ENCODE results near the gene CAPZA2.

CAPZA2 gene

DNA sequence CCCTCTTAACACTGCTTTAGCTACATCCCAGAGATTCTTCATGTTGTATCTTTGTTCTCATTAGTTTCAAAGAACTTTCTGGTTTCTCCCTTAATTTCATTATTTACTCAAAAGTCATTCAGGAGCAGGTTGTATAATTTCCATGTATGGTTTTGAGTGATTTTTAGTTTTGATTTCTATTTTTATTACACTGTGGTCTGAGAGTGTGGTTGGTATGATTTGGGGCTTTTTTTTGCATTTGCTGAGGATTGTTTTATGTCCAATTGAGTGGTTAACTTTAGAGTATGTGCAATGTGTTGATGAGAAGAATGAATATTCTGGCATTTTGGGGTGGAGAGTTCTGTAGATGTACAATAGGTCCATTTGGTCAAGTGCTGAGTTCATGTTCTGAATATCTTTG is 37.9 kb upstream of the CAPZA2 start:
- no peak for DNase-seq
- intact Hi-C loops (cut with DNase I; ENCODE audit: low total_unique reads), result no loop called here
- H3K27ac ChIP-seq, result no peak overlapping the region
- H3K4me3 ChIP-seq, result no peak overlapping the region
- TF ChIP-seq CTCF (IDR thresholded peaks at IDR 0.05), result no peak
- H3K4me1 ChIP-seq, result no peaks in the 10 kb centered on the region
- H3K9me3 ChIP-seq, result no peaks in the 10 kb centered on the region
- H3K36me3 ChIP-seq, result no peaks in the 10 kb centered on the region
- H3K27me3 ChIP-seq, result no peaks in the 10 kb centered on the region

DNA sequence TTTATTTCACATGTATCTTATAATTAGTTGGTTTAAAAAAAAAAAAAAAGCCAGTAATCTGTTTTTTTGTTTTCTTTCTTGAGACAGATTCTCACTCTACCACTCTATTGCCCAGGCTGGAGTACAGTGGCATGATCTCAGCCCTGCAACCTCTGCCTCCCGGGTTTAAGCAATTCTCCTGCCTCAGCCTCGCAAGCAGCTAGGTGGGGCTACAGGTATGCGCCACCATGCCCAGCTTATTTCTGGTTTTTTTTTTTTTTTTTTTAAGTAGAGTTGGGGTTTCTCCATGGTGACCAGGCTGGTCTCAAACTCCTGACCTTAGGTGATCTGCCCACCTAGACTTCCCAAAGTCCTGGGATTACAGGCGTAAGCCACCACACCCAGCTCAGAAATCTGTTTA is 34.1 kb upstream of the CAPZA2 start:
- TF ChIP-seq CTCF (IDR thresholded peaks at IDR 0.05), result no peak
- no peak for DNase-seq
- Histone ChIP-seq H3K9me3 (no peaks in the 10 kb centered on the region), H3K27ac (no peak overlapping the region), H3K4me3 (no peak overlapping the region), H3K36me3 (no peaks in the 10 kb centered on the region), H3K27me3 (no peaks in the 10 kb centered on the region), H3K4me1 (no peaks in the 10 kb centered on the region)
- intact Hi-C loops (cut with DNase I; ENCODE audit: low total_unique reads), result no loop called here

GRCh38 chr7:116829041-116829440 is 33.3 kb upstream of the CAPZA2 start:
- TF ChIP-seq CTCF (IDR thresholded peaks at IDR 0.05), result no peak
- no peak for DNase-seq
- H3K27ac ChIP-seq, result no peak overlapping the region
- intact Hi-C loops (cut with DNase I; ENCODE audit: low total_unique reads), result no loop called here
- no peaks in the 10 kb centered on the region for H3K9me3 ChIP-seq
- no peaks in the 10 kb centered on the region for H3K4me1 ChIP-seq
- no peak overlapping the region for H3K4me3 ChIP-seq
- no peaks in the 10 kb centered on the region for H3K27me3 ChIP-seq
- no peaks in the 10 kb centered on the region for H3K36me3 ChIP-seq

DNA sequence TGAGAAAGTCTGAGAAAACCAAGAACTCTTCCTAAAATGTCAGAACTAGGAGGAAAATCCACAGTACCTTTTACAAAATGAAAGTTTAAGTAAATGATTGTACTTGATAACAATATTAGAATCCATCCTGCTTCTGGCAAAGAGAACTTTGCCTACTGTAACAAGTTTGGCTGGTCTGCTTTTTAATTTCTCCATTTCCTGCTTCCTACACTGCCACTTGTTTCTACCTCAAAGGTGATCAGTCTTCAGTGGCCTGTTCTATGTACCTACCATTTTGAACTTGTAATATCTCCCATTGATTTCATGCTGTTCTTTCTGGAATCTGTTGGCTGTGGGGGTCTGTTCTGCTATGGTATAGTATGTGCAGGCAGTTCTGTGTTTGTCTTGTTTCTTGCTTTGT is 32.9 kb upstream of the CAPZA2 start:
- TF ChIP-seq CTCF (IDR thresholded peaks at IDR 0.05), result no peak
- no peak for DNase-seq
- H3K4me1 ChIP-seq, result no peaks in the 10 kb centered on the region
- no peak overlapping the region for H3K27ac ChIP-seq
- no peaks in the 10 kb centered on the region for H3K9me3 ChIP-seq
- H3K36me3 ChIP-seq, result no peaks in the 10 kb centered on the region
- intact Hi-C loops (cut with DNase I; ENCODE audit: low total_unique reads), result no loop called here
- H3K27me3 ChIP-seq, result no peaks in the 10 kb centered on the region
- no peak overlapping the region for H3K4me3 ChIP-seq

DNA sequence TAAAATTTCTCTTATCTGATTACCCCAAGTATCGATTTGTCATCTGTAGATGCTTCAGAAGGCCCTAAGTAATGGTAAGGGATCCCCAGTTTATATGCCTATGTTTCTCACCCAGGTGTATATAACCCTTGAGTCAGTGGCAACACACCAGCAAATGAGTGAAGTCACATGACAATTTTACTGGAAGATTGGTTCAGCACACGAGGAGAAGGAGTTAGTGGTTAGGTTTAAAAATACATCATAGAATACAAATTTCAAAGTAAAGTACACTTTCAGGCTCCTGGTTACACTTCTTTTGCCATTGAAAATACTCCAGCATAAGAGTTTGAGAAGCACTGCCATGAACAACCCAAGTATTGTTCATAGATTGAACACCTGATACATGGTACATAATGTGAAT is 29.7 kb upstream of the CAPZA2 start:
- no peaks in the 10 kb centered on the region for H3K36me3 ChIP-seq
- H3K27me3 ChIP-seq, result no peaks in the 10 kb centered on the region
- no peak overlapping the region for H3K4me3 ChIP-seq
- H3K4me1 ChIP-seq, result no peaks in the 10 kb centered on the region
- intact Hi-C loops (cut with DNase I; ENCODE audit: low total_unique reads), result no loop called here
- no peak overlapping the region for H3K27ac ChIP-seq
- no peaks in the 10 kb centered on the region for H3K9me3 ChIP-seq
- DNase-seq, result no peak
- no peak for TF ChIP-seq CTCF (IDR thresholded peaks at IDR 0.05)

GRCh38 chr7:116834815-116835504 is 27.4 kb upstream of the CAPZA2 start:
- H3K4me3 ChIP-seq, result no peak overlapping the region
- DNase-seq, result no peak
- no peaks in the 10 kb centered on the region for H3K4me1 ChIP-seq
- no peaks in the 10 kb centered on the region for H3K9me3 ChIP-seq
- no peaks in the 10 kb centered on the region for H3K36me3 ChIP-seq
- intact Hi-C loops (cut with DNase I; ENCODE audit: low total_unique reads), result no loop called here
- no peaks in the 10 kb centered on the region for H3K27me3 ChIP-seq
- no peak for TF ChIP-seq CTCF (IDR thresholded peaks at IDR 0.05)
- no peak overlapping the region for H3K27ac ChIP-seq
